ENCODE results near the gene CD28.
A peak's percentile ranks its signal among the peaks of the same experiment; 100 is the strongest.
"Not testable (repeated sequence)": the region's sequence is repeated elsewhere in the genome, so short reads cannot be mapped to it uniquely, and the experiment has no call there.

CD28 gene

DNA sequence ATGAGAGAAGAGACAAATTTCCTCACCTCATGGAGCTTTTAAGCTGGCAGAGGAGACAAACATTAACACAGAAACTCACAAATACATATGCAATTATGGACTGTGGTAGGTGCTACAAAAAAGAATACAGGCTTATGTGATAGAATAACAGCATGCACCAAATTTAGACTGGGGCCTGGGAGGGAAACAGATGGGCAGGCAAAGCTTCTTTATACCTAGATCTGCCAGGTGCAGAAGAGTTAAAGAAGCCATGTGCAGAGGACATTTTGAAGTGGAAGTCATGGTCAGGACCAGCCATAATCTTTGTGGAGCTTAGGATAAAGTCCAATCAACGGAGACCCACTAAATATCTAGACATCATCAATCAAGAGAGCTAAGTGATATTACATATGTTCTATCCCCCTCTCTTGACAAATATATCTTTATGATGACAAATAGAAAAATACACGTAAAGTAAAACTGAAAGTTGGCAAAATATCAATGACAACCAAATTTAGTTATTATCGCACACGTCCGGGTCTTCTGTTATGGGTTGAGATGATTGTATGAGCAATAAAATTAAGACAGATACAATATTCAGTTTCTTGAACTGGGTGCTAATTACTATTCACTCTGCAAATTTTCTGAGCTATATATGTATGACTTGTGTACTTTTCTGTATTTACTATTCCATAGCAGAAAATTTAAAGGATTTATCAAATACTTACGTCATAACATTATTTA lies 44.1 kb downstream of the CD28 start:
- DNase-seq: no peak

GRCh38 chr2:203751685-203752271 lies 45.3 kb downstream of the CD28 start:
- no peak for DNase-seq

DNA sequence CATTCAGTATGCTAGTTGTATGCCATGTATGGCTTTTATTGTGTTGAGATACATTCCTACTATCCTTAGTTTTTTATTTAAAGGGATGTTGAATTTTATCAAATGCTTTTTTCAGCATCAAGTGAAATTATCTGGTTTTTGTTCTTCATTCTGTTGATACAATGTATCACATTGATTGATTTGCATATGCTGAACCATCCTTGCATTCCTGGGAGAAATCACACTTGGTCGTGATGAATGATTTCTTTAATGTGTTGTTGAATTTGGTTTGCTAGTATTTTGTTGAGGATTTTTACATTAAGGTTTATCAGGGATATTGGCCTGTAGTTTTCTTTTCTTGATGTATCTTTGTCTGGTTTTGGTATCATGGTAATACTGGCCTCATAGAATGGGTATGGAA lies 49.7 kb downstream of the CD28 start:
- no peak for DNase-seq

DNA sequence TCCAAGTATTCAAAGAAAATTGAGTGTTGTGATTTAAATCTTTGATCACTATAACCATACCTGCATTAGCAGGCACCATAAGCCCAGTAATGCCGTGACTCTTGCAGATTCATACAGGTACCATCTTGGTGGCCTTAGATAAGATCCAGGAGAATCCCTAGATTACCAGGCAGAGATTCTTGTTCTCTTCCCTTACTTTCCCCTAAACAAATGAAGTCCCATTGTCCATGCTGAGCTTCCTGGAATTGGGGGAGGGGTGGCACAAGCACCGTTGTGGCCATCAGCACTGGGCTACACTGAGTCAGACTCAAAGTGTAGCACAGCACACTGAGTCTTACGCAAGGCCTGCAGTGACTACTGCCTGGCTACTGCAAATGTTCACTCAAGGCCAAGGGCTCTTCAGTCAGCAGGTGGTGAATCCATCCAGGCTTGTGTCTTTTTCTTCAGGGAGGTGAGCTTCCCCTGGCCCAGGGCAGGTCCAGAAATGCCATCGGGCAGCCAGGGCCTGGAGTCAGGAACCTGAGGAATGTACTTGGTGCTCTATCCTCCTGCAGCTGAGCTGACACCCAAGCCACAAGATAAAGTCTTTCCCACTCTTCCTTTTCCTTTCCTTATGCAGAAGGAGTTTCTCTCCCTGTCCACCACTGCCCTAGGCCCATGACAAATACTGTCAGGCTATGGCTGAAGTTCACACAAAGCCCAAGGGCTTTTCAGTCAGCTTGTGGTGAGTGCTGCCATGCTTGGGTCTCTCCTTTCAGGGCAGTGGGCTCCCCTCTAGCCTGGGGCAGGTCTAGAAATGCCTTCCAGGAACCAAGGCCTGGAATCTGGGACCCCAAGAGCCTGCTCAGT lies 52.6 kb downstream of the CD28 start:
- DNase-seq: no peak

GRCh38 chr2:203759690-203760365 lies 53.4 kb downstream of the CD28 start:
- no peak for DNase-seq

DNA sequence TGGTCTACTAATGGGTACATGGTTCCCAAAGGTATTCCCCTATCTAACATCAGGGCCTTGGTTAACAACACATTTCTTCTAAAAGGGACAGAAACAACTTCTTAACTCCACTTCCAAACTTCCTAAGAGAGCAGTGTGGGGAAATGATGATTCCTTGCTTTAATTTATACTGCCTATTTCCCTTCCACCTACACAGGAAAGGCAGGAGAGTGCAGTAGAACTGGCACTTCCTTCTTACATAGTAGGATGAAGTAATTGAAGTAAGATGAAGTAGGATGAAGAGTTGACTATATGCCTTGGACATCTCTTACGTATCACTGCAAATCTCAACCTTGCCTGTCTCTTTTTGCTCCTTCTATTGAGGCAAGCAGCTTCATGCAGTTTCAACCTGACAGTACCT lies 54.7 kb downstream of the CD28 start:
- DNase-seq: no peak

- DNase-seq: peak; percentile 75
These were observed 57.0 kb downstream of the CD28 start for GRCh38 chr2:203763241-203763937.

- no peak for DNase-seq
These were observed 57.7 kb downstream of the CD28 start for GRCh38 chr2:203763938-203764664.

DNA sequence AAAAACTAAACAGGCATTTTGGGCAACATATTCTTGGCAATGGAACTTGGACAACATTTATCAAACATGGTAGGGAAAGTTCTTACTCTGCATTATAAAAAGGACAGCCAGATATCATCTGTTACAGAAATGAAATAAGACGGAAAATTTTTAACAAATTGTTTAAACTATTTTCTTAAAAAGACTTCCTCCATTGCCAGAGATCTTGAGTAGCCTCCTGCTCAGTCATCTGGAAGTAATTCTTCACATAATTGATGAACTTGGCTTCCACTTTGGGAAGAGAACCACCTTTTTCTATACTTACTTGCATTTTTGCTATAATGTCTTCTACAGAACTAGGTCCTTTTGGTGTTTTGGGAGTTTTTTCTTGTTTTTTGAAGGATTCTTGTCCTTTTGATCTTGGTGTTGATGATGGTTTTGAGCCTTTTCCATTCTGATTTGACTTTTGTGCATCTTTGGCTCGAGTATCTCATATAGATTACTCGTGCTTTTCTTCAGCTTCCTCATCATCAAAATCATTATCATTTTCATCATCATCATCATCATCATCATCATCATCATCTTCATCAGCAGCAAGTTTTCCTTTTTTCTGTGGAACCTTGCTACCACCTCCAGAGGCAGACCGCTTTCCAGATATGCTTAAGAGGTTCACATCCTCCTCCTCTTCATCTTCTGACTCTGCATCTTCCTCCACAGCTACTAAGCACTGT lies 66.2 kb downstream of the CD28 start:
- no peak for DNase-seq

- DNase-seq: no peak
These were observed 68.3 kb downstream of the CD28 start for GRCh38 chr2:203774760-203775159.

GRCh38 chr2:203775684-203776083 lies 69.2 kb downstream of the CD28 start:
- DNase-seq: no peak

- no peak for DNase-seq
These were observed 70.6 kb downstream of the CD28 start for GRCh38 chr2:203777030-203777429.

- DNase-seq: not testable (repeated sequence)
These were observed 73.1 kb downstream of the CD28 start for GRCh38 chr2:203779477-203780073.

DNA sequence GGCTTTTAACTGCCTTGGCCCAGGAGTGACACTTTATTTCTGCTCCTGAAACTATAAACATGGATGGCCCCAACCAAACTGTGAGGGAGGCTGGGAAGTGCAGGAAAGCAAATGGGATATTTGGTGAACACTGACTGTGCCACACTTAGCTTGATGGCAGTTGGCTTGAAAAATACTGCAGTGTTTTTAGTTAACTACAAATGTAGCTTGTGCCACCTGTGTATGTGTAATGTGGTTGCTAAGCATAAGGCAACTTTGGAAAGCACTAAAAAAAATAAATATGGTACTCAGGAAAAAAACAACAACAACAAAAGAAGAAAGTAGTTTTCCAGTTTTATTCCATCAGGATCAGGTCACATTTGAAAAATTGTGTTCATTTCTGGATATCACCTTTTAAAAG lies 73.8 kb downstream of the CD28 start:
- no peak for DNase-seq

GRCh38 chr2:203781151-203781550 lies 74.7 kb downstream of the CD28 start:
- DNase-seq: no peak

GRCh38 chr2:203782262-203782976 lies 76.0 kb downstream of the CD28 start:
- peak; percentile 83 for DNase-seq

DNA sequence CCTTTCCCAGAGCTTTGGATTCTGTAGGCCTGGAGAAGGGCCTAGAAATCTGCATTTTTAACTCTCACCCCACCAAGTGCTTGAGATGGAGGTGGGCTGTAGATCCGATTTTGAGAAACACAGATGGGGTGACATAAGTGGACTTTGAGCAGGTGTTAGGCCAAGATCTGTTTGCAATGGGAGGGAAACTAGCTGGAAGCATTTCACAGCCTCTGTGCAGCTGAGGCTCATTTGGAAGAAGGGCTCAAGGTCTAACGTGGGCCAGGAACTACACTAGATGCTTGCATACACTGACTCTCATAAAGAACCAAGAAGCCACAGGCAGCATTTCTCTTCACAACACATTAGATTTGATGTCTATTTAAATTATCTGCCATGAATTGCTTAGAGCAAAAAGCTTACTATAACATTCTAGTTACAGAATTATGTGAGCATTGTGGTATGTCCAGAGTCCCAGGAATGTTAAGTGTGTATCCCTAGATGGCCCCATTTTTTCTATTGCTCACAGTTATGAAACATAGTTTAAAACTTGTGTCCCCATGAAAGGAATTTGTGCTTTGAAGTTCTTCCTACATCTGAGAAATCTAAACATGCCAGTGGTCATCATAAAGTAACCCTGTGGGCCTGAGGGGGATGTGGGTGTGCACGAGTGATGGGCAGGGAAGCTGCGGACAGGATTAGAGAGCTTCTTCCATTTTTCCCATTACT lies 77.2 kb downstream of the CD28 start:
- no peak for DNase-seq

DNA sequence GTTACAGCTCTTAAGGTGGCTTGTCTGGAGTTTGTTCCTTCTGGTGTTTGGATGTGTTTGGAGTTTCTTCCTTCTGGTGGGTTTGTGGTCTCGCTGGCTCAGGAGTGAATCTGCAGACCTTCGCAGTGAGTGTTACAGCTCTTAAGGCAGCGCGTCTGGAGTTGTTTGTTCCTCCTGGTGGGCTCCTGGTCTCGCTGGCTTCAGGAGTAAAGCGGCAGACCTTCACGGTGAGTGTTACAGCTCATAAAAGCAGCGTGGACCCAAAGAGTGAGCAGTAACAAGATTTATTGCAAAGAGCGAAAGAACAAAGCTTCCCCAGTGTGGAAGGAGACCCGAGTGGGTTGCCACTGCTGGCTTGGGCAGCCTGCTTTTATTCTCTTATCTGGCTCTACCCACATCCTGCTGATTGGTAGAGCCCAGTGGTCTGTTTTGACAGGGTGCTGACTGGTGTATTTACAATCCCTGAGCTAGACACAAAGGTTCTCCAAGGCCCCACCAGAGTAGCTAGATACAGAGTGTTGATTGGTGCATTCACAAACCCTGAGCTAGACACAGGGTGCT lies 78.4 kb downstream of the CD28 start:
- DNase-seq: not testable (repeated sequence)
